NCI-H2107 (cell line): ENCODE measurements around the gene EML1.
"Not testable (repeated sequence)": the region's sequence is repeated elsewhere in the genome, so short reads cannot be mapped to it uniquely, and the experiment has no call there.

Experiments used
- DNase-seq: peaks from one replicate; lab custom pipeline; 2025; lab: John Stamatoyannopoulos, UW

The EML1 gene

DNA sequence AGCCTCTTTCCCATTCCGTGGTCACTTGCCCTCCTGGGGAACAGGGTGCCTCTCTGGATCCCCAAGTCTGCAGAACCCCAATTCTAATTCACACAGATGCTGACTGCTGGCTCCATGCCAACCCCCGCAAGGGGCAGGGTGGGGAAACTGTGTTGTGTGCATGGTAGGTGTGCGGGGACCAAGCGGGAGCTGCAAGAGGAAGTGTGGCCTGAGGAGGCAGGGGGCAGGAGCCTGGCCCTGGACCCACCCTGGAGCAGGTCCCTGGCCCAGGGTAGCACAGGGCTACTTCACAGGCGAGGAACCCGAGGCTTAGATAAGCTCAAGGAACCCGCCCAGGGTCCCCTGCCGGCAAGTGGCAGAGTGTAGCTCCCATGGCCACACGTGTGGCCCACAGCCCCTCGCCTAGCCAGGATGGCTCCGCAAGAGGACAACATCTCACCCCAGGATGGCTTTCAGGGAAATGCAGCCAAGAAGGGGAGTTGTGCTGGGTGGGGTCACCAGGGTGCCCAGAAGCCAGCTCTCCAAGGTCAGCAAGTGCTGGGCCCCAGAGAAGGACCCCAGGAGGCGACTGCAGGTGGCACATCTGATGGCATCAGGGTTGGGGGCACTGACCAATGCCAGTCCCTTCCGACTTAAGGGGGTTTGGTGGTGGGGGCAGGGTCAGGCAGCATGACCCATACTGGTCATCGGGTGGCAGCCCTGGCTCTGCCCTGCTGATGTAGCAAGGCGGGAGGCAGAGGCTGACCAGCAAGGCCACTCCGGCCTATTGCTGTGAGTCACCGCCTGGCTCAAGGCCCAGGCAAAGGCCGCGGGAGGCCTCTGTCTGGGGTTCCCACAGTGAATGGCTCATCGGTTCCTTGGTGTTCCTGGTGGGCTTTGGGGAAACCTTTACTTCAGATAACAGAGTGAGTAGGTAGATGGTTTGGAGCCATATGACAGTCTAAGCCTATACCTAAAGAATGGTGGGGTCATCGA lies 37.3 kb upstream of the EML1 start:
- no peak for DNase-seq

DNA sequence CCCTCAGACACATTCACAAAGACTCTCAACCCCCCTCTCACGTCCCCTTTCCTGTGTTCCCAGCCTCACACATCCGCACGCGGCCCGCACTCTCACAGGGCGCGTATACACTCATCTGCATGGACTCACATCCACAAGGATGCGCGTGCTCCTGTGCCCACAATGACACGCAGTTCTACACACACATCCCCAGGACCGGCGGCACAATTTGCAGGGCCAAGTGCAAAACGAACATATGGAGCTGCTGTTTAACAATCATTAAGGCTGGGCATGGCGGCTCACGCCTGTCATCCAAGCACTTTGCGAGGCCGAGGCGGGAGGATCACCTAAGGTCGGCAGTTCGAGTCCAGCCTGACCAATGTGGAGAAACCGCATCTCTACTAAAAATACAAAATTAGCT lies 36.4 kb upstream of the EML1 start:
- DNase-seq, result no peak

DNA sequence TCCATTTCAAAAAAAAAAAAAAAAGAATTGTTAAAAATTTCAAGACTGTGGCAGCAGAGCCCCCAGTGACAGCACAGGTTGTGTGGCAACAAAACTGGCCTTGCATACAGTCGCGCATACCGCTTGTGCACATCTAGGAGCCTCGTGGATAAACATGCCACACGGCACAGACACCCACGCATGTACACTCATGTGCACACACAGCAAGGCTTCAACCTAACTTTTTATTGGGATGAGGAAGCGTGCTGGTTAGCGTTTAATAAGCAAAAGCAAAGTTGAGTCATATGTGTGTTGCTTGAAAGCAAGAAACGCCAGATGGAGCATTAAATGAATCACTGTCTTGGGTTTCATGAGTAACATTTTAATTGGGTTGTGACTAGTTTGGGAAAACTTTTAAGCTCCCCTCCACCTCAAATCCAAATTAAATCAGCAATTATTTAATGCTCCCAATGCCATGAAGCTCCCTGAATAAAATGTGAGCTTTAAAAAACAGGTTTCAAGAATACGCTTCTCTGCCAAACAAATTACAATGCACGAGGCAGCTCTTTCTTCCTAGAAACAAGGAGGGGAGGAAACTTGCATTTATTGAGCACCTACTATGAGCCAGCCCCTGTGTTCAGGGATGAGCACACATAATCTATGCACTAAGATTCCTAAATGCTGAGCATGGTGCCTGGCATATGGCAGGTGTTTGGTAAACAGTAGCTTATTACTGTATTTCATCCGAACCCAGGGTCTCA lies 35.7 kb upstream of the EML1 start:
- no peak for DNase-seq

DNA sequence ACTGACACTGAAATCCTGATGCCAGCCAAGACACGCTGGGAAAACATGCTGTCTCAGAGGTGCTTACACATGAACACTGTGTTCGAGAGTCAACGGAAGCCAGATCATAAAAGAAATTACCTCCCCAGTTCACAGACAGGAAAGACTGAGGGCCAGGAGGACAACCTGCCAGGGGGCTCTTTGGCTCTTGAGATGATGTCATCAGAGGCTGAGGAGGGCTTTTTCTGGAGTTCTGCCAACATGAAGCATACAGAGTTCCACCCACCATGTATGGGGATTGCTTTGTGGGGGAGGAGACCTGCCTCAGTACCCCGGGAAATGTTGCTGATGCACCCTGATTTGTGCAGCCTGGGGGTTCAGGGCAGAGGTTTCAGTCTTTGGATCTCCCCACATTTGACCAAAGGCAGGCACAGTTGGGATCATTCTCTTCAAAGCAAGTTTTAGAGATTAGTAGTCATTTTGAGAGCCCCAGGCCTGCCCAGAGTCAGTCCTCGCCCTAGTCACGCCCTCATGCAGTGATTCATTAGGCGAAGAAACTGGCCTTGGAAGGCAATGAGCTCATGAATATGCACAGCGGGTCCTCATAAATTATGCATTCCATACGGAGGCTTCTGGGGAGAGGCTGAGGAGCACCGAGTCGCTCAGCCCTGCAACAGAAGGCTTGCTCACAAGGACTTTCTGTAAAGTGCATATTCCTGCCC lies 34.9 kb upstream of the EML1 start:
- DNase-seq, result no peak

DNA sequence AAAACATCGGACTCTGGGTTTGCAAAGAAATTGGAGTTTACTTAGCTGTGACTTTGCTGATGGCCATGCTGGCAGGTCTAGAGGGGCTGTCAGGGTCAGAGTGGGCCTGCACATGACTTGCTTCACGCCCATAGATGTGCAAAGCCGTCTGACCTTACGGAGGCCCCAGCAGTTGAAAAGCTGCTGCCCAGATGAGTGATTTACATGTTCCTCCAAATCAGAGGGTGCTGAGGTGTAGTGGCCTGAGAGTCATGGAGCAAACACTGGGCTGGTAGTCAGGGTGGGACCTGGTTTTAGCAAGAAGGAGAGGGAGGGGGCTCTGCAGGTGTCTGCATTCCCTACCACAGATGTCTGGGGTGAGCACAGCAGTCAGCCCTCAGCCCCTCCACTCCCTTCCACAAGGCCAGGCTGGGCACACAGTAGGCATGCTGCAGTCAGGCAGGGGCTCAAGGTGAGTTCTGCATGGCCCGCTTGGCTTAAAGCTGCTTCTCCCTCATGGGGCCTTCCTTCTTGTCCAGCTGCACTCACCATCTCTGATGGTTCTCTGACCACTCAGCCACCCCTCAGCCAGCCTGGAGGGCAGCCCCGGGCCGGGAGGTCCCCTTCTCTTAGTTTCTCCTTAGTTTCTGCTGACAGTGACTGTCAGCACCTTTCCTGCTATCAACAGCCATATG lies 34.2 kb upstream of the EML1 start:
- DNase-seq, result no peak

DNA sequence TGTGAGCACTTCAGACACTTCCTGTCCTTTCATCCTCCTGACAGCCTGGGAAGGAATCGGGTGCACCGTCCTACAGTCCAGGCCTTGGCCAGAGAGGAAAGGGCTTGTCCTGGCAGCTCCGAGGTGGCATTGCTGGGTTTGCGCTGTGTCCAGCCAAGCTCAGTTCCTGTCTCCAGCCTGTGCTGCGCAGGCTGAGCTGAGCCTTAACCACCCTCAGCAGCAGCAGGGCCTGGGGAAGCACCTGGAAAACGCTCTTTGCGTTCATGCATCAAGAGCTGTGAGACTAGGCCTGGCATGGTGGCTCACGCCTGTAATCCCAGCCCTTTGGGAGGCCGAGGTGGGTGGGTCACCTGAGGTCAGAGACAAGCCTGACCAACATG lies 33.7 kb upstream of the EML1 start:
- no peak for DNase-seq

DNA sequence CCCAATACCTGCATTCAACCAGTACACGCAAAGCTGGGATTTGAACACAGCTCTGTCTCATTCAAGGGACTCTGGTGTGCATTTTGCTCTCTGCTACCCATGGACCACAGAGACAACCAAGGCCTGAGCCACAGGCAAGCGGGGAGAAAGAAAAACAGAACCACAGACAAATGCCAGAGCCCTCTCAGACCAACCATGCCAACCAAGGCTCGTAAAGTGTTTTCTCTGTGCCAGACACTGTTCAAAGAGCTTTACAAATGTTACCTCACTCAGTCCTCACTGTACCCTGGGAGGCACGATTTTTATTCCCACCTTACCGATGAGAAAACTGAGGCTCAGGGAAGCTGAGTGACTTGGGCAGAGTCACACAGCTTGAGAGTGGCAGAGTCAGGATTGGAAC lies 32.4 kb upstream of the EML1 start:
- no peak for DNase-seq

DNA sequence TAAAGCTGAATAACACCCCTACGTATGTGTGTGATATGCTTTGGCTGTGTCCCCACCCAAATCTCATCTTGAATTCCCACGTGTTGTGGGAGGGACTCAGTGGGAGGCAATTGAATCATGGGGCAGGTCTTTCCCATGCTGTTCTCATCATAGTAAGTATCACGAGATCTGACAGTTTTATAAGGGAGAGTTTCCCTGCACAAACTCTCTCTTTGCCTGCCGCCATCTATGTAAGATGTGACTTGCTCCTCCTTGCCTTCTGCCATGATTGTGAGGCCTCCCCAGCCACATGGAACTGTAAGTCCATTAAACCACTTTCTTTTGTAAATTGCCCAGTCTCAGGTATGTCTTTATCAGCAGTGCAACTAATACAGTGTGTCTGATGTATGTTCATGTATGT lies 30.3 kb upstream of the EML1 start:
- DNase-seq, result not testable (repeated sequence)

DNA sequence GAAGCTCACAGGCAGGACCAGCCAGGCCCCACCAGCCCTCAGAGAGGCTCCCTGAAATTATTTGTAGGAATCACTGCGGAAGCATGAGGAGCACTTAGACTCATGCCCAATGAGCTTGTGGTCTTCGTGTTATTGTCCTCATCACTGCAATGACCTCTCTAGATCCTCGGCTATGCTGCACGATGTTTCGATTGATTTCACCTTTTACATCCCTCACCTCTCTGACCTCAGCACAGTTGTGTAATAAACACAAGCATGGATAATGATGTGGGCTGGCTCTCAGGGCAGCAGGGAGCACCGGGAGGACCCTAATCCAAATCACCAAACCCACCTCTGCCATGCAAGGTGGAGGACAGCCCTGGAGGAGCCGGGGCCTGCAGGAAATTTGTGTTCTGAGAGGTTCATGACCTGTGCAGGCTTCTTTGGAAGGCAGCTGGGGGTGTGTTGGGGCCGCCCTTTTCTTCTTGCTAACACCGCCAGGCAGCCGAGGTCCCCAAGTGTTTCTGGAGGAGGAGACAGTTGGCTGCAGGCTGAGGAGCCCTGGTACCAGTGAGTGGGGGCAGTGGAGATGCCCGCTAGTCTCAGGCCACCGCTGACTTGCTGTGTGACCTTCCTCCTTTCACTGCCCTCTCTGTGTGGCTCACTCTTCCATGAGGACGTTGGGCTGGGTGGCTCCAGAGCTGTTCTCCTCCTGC lies 29.5 kb upstream of the EML1 start:
- no peak for DNase-seq

DNA sequence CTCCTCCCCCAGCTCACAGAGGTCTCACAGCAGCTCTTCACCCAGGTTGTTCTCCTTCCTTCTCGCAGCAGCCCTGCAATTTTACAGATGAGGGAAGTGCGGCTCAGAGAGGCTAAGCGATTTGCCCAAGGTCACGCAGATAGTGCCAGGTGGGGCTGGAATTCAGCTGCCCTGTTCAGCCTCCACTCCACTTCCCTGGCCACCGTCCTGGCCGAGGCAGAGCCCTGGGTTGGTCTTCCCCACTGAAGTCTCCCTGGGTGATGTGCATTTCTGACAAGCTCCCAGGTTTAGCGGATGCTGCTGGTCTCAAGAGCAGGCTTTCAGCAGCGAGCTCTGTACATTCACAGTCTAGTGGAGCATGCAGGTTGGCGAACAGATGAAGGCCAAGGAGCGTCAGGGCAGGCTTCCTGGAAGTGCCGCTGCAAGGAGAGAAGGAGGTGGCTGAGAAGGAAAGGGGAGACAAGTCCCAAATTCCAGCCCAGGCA lies 28.9 kb upstream of the EML1 start:
- no peak for DNase-seq

DNA sequence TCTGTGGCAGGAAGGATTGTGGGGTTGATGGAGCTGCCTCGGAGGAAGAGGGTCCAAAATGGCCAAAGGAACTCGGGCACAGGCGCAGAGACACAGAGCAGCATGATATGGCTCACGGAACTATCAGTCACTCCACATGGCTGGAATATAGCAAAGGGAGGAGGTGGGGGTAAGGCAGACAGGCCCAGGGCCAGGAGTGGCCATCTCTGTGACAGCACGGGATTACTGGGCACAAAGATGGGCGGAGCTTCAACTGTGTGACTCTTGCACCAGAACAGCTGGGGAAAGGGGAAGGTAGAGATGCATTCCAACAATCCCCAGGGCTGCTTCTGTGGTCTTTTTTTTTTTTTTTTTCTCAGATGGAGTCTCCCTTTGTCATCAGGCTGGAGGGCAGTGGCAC lies 24.8 kb upstream of the EML1 start:
- no peak for DNase-seq

DNA sequence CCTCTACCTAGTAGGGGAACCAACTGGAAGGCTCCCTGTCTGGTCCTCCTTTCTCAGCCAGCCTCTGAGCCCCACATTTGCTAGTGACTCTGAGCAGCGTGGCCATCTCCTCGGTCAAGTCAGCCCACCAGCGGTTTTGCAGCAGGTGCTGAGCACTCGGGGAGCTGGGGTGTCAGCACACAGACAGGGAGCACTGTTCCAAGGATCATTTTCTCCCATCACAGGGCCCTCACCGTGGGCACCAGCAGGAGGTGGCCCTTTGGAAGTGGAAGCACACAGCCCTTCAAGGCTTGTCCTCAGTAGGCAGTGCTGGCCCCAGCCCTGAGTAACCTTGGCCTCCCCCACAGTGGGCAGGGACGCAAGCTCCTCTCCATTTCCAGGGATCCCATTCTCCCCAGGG lies 24.1 kb upstream of the EML1 start:
- DNase-seq, result no peak

DNA sequence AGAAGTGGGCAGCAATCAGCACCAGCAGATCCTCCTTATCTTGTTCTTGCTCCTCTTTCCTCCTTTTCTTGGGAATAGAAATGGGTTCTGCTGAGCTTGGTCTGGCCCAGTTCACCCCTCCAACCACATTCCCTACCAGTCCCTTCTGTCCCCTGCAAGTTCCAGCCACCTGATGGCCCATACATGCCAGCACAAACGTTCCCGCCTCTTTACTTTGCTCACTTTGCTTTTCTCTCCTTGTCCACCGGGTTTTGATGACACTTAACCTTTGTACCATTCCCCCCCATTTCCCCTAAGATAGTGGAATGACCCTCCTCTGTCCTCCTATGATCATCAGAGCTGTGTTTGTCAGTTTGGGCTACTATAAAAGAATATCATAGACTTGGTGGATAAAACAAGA lies 23.4 kb upstream of the EML1 start:
- DNase-seq, result no peak

DNA sequence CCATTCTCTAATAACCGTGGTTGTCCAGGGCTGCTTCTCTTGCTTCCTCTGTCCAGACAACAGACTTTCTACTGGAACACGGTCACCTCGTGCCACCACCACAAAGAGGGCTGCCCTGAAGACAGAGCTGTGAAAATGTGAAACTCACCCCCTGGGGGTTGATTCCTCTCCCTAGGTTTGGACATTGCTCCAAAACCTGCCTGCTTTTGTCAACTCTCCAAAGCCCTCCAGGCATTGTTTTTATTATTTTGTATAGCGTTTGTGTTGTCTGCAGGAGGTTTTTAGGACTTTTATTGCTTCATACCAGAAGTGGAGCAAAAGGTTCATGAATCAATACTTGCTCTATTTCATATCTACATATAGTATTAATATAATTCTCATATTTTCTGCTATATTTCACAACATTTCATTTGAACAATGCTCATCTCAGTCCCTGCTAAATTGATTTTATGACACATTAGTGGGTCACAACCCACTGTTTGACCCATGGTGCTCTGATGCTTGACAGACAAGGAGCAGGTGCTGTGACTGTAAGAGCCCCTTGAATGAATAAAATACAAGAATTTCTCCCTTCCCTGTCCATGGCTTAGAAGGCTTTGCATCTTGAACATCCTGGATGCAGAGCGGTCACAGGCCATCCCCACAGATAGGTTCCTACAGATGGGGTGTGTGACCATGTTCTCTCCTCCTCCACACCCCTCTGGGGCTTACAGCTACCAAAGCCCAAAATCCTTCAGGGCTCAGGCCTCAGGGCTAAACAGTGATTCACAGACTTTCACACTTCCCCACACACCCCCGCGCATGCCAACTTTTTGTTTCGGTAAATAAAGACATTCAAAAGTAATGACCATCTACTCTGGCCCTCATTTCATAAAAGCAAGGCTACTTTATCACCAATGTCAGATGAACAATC lies 20.6 kb upstream of the EML1 start:
- no peak for DNase-seq

DNA sequence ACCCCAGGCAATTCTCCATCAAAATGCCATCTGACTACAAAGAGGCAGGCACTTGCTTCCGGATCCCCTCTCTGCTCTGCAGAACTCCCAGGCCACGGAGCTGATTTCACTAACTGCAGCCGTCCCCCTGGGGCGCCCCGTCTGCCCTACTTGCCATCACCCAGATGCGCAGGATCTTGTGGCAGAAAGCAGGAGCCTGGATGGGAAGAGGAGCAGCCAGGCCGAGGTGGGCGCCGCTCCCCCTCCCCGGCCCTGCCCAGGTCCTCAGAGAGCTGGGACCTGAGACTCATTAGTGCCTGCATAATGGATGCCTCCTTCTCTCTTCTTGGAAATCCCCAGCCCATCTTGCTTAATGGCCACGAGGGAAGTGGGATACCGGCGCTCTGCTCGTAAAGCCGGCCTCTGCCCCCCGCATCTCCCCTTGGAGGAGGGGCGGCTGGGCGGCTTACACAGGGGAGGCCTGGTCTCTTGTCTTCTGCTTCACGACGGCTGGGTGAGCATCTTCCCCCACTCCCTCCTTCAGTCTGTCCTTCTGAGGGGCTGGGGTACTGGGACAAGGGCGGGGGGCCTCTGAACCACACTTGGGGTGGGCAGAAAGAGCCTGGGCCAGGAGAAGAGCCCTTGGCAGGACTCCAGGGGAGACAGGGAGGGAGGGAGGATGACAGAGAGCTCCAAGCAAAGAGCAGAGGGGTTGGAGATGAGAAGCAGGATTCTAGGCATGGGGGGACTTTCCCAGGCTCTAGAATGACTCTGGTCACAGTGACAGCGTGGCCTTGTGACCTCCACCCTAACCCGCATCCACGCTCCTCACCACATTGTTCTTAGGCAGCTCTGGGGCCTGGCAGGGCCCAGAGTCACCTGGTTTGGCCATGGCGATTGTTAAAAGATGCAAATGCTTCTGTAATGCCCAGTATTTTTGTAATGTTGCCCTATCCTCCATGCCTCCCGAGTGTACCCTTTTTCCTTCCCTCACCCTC lies 19.4 kb upstream of the EML1 start:
- no peak for DNase-seq

DNA sequence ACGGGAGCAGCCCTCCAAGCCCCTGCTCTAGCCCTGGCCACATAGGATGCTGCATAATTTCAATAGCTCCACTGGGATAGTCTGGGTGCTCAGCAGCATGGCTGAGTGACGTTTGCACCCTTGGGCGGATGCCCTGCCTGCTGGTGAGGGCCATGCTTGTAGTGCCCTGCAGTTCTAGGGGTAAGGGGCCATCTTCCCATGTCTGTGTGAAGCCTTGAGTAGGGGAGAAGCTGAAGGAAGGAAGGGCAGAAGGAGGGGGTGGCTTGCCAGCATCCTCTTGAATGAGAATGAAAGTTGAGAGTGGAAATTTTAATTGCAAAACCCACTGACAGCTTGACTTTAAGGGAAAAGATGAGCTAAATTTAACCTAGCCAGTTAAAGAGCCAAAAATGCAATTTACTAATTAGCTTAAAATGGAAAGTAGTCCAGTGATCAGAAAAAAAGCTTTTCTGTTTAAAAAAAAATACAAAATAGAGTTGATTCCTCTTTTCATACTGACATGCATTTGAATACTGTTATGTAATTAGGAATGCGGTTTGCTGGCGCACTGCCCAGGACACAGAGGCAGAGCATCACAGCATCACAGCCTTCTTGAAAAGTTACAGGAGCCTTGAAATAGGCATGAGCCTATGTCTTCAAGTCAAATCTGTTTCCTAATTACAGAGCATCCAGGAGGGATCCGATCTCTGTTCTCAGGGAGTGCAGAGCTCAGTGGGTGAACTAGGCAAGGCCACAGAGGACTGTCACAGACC lies 18.5 kb upstream of the EML1 start:
- no peak for DNase-seq

DNA sequence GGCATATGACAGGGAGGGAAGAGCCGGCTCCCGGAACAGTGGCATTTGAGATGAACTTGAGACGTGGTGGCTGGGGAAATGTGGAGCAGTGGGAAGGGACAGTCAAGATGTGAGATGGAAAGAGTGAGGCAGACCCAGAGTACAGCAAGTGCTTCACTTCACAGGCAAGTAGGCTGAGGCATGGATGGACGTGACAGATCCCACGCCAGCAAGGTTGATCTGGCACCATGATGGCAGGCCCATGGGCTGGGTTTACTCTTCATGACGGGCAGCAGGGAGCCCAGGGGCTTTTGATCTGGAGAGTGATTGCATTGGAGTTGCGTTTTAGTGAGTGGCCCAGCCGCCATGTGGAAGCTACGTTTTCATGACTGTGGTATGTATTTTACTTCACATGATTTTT lies 17.9 kb upstream of the EML1 start:
- no peak for DNase-seq

DNA sequence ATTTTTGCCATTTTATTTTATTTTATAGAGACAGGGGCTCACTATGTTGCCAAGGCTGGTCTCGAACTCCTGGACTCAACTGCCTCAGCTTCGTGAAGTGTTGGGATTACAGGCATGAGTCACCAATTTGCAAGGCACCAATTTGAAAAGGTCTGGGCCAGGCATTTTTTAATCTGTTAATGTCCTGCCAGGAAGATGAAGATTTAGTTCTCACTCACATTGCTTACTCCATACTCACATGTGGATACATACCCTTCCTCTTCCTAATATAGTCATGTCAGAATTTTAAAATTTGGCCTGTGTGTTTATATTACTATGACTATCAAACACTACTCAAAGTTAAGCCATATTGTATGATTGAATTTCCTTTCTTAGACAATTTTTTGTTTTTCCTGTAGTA lies 15.3 kb upstream of the EML1 start:
- DNase-seq, result no peak
